Stimulated activated naive CD8-positive, alpha-beta T cell treated with anti-CD3 and anti-CD28 coated beads, Interleukin-15, Interleukin-2, amounts not matched to agents 100 ng/mL and 50 ng/mL, for 24 hours (primary cell): ENCODE results near the gene CACNB2.

Experiments used
- H3K27ac Mint-ChIP-seq: one replicate; pipeline ENCODE4 v1.8.0; 2021; ENCODE audit warnings: mild to moderate bottlenecking, mixed read lengths
- H3K27me3 Mint-ChIP-seq: one replicate; pipeline ENCODE4 v1.8.0; 2021; ENCODE audit warnings: mixed read lengths
- H3K36me3 Mint-ChIP-seq: one replicate; pipeline ENCODE4 v1.8.0; 2021; ENCODE audit warnings: low read depth, mixed read lengths
- H3K4me1 Mint-ChIP-seq: one replicate; pipeline ENCODE4 v1.8.0; 2021; ENCODE audit warnings: low read depth, mixed read lengths
- H3K4me3 Mint-ChIP-seq: one replicate; pipeline ENCODE4 v1.8.0; 2021; ENCODE audit warnings: mild to moderate bottlenecking, mixed read lengths
- H3K9me3 Mint-ChIP-seq: one replicate; pipeline ENCODE4 v1.8.0; 2021; ENCODE audit warnings: mixed read lengths

CACNB2 gene

DNA sequence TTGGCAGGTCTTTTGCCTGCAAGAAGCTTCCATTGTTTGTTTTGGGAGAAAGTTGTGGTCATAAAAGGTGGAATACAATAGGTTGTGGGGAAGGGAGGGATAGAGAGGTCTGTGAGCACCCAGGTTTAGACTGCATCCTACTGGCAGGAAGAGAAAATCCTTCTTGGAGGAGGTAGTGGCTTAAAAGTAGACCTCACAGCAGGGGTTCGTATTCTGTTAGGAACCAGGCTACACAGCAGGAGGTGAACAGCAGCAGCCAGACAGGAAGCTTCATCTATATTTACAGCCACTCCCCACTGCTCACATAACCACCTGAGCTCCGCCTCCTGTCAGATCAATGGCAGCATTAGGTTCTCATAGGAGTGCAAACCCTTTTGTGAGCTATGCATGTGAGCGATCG, 265.9 kb downstream of the CACNB2 start:
- H3K4me1 Mint-ChIP-seq: no peaks in the 10 kb centered on the region
- H3K9me3 Mint-ChIP-seq: no peaks in the 10 kb centered on the region
- no peaks in the 10 kb centered on the region for H3K36me3 Mint-ChIP-seq
- H3K27me3 Mint-ChIP-seq: peaks cover 5% of the 10 kb centered on the region
- H3K27ac Mint-ChIP-seq: no peak overlapping the region
- H3K4me3 Mint-ChIP-seq: no peak overlapping the region

DNA sequence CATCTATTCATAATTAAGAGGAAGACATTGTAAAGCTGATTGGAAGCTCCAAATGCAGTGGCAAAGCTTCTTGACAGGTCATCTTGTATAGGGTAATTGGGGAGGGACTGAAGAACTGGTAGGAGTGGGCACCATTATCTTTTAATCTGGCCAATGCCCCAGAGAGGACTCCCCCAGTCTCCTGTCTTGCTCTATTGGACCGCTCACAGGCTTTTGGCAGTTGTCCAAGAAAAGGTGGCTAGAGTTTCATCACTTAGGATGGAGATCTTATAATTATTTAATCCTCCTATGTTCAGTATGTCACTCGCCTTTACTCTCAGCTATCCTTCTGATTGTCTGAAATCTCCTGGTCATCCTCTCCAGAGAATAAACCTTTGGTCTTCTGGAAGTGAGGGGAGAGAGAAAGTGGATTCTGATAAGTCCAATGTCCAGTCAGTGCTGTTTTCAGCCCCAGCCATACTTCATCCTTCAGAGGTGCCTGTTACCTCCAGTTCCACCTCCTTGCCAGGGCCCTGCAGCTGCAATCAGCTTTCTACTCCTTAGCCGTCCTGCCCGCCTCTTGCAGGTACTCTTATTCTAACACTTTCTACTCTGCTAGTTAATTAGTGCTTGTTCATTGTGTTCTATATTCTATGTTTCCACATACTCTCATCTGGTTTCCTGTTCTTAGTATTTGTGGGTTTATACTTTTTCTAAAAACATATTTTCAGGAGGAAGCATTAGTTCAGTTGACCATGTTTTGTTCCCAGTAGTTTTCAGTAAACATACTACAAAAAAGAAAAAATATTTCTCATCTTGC, 269.6 kb downstream of the CACNB2 start:
- no peak overlapping the region for H3K27ac Mint-ChIP-seq
- no peaks in the 10 kb centered on the region for H3K4me1 Mint-ChIP-seq
- H3K36me3 Mint-ChIP-seq: no peaks in the 10 kb centered on the region
- H3K27me3 Mint-ChIP-seq: no peaks in the 10 kb centered on the region
- H3K9me3 Mint-ChIP-seq: no peaks in the 10 kb centered on the region
- H3K4me3 Mint-ChIP-seq: no peak overlapping the region

DNA sequence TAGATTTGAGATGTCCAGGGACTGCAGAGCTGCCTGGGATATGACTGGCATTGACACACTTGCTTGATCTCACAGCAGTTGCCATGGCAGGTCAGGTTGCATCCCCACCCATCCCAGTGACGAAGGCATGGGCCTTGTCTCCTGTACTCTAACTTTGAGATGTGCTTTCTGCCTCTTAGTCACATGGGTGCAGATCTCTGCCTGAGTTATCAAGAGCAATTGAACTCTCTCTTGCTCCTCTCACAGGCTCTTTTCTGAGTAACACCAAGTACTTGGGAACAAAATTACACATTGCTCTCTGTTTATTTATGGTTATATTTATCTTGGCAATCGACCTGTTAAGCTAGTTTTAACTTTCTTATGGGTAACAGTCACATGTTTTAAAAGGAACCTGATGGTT, 273.8 kb downstream of the CACNB2 start:
- Mint-ChIP-seq H3K4me1 (no peaks in the 10 kb centered on the region), H3K27ac (no peak overlapping the region), H3K36me3 (no peaks in the 10 kb centered on the region), H3K27me3 (peaks cover 4% of the 10 kb centered on the region), H3K4me3 (no peak overlapping the region), H3K9me3 (peaks cover 6% of the 10 kb centered on the region)

DNA sequence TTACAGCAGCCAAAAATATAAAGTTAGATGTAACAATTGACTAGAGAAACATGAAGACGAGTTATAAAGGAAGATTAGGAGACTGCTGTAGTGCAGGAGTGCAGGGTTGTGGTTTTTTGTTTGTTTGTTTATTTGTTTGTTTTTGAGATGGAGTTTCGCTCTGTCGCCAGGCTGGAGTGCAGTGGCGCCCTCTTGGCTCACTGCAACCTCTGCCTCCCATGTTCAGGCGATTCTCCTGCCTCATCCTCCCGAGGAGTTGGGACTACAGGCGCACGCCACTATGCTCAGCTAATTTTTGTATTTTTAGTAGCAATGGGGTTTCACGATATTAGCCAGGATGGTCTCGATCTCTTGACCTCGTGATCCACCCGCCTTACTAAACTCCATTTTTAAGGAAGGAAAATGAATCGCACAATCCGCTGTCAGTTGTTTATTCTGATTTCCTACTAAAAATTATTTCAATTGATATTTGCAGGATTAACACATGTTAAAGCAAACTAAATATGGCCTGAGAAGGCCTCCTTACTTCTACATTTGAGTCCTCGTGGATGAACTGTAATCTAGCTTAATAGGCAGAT, 277.8 kb downstream of the CACNB2 start:
- Mint-ChIP-seq H3K4me3 (no peak overlapping the region), H3K27ac (no peak overlapping the region), H3K36me3 (no peaks in the 10 kb centered on the region), H3K27me3 (peaks cover 4% of the 10 kb centered on the region), H3K4me1 (no peaks in the 10 kb centered on the region), H3K9me3 (peaks cover 6% of the 10 kb centered on the region)

DNA sequence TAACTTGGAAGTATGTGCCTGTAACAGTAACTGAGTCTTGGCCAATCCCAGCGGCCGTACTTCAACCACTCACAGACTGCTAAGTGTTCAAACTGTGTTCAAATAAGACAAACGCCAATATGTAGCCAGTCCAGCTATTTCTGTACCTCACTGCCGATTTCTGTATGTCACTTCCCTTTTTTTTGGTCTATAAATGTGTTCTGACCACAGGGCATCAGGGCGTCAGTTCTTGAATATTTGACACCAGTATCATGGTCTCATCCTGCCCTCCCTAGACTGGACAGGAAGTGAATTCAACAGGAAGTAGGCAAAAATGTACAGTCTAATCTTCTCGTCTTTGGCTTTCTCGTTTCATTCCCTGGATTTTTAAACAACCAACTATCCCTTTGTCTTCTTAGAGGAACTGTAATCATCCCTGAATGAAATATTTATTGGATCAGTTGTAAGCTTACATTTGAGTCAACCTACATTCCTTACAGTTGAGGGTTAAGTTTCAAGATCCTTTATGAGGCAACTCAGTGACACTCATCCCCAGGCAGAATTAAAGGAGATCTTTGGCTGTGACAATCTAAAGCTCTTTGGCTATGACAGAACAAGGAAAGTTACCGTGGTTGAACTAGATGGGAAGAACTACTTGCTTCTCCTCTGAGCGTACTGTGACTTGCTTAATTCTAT, 278.5 kb downstream of the CACNB2 start:
- Mint-ChIP-seq H3K27ac (no peak overlapping the region), H3K4me1 (no peaks in the 10 kb centered on the region)

DNA sequence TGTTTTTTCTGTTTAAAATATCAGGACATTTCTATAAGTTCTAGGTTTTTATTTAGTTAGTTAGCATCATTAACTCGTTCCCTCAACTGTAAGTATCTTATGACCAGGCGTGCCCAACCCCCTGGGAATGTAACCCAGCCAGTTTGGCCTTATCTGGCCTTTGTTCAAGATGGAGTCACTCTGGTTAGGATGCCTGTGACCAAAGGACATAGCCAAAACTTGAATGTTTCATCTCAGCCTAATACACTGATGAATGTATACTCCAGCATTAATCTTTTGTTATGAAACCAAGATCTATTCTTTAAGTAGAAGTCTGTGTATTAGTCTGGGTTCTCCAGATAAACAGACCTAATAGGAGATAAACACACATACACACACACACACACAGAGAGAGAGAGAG, 279.7 kb downstream of the CACNB2 start:
- Mint-ChIP-seq H3K27me3 (peaks cover 4% of the 10 kb centered on the region), H3K9me3 (peaks cover 6% of the 10 kb centered on the region), H3K4me3 (no peak overlapping the region), H3K27ac (no peak overlapping the region), H3K4me1 (no peaks in the 10 kb centered on the region), H3K36me3 (no peaks in the 10 kb centered on the region)

More for the DNA sequence above, 278.5 kb downstream of the CACNB2 start:
- Mint-ChIP-seq H3K36me3 (no peaks in the 10 kb centered on the region), H3K27me3 (peaks cover 4% of the 10 kb centered on the region), H3K9me3 (peaks cover 6% of the 10 kb centered on the region), H3K4me3 (no peak overlapping the region)

DNA sequence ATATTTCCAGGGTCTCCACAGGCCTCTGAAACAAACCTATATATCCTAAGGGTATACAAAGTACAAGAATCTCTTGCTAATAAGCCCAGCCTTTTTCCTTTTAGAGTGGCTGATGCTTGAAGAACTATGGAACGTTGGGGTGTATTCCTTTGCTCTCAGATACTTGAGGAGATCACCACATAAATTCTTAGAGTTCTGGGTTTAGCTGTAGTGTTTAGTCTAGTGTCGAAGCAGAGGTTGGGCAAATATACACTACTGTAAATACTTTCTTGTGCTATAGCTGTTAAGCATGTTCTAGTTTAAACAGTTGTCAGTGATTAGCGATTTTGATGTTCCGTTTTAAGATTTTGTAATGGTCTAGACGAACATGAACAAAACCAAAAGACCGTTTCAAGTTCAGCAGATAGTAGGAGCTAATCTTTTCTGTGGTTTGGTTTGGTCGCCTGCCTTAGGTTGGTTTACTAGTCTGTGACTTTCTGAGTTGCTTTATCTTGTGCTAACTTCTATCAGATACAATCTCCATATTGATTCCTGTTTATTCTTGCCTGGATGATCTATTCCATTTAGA, 281.6 kb downstream of the CACNB2 start:
- Mint-ChIP-seq H3K9me3 (peaks cover 3% of the 10 kb centered on the region), H3K36me3 (no peaks in the 10 kb centered on the region), H3K27ac (no peak overlapping the region), H3K4me3 (no peak overlapping the region), H3K27me3 (peaks cover 4% of the 10 kb centered on the region), H3K4me1 (no peaks in the 10 kb centered on the region)

DNA sequence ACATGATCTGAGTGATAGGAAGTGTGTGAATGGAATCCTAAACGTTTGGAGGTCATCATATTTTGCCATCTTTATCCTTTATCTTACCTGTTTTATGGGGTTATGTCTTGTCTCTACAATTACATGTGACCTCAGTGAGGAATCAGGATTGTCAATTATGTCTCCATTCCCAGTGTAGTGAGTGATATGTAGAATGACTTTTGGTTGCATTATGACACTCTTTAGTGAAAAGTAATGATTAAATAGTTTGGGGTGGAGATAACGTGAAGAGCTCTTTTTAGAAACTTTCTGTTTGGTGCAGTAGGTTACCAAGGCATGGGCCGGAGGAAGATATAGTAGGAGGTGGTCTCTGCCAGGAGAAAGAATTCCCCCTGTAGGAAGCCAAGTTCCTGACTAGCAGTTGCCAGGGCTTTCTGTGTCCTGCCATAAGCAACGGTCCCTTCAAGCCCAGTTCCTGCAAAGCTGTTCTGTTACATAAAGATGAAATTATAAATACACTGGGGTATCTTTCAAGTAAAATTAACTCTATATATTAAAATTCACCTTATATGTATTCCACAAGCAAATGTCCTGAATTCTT, 282.9 kb downstream of the CACNB2 start:
- H3K36me3 Mint-ChIP-seq: no peaks in the 10 kb centered on the region
- H3K27me3 Mint-ChIP-seq: peaks cover 4% of the 10 kb centered on the region
- H3K27ac Mint-ChIP-seq: no peak overlapping the region
- H3K4me3 Mint-ChIP-seq: no peak overlapping the region
- no peaks in the 10 kb centered on the region for H3K4me1 Mint-ChIP-seq
- H3K9me3 Mint-ChIP-seq: peaks cover 3% of the 10 kb centered on the region

DNA sequence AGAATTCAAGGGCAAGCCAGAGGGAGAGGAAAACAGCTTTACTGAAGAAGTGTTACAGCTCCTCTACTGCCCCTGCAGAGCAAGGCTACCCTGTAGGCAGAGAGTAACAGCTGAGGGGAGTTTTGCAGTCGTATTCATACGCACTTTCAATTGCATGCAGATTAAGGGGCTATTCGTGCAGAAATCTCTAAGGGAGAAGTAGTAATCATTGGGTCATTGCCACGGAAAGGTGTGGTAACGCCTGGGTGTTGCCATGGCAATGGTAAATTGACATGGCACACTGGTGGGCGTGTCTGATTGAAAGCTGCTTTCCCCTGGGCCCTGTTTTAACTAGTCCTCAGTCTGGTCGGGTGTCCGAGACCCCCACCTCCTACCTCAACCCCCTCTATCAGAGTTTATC, 284.0 kb downstream of the CACNB2 start:
- Mint-ChIP-seq H3K9me3 (no peaks in the 10 kb centered on the region), H3K4me3 (no peak overlapping the region), H3K27me3 (no peaks in the 10 kb centered on the region), H3K36me3 (no peaks in the 10 kb centered on the region), H3K27ac (no peak overlapping the region), H3K4me1 (no peaks in the 10 kb centered on the region)

DNA sequence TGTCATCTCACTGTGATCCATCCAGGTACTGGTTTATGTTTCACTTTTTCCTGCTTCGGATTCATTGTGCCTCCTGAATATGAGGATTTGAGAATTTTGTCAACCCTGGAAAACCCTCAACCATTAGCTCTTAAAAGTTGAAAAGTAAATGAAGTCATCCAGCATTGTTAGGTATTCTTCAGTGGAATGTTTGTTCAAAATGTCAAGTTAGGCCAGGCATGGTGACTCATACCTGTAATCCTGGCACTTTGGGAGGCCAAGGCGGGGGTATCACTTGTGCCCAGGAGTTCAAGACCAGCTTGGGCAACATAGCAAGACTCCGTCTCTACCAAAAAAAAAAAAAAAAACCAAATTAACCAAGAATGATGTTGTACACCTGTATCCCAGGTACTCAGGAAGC, 289.1 kb downstream of the CACNB2 start:
- H3K27me3 Mint-ChIP-seq: no peaks in the 10 kb centered on the region
- no peak overlapping the region for H3K4me3 Mint-ChIP-seq
- no peaks in the 10 kb centered on the region for H3K9me3 Mint-ChIP-seq
- no peaks in the 10 kb centered on the region for H3K4me1 Mint-ChIP-seq
- H3K27ac Mint-ChIP-seq: no peak overlapping the region
- H3K36me3 Mint-ChIP-seq: no peaks in the 10 kb centered on the region

DNA sequence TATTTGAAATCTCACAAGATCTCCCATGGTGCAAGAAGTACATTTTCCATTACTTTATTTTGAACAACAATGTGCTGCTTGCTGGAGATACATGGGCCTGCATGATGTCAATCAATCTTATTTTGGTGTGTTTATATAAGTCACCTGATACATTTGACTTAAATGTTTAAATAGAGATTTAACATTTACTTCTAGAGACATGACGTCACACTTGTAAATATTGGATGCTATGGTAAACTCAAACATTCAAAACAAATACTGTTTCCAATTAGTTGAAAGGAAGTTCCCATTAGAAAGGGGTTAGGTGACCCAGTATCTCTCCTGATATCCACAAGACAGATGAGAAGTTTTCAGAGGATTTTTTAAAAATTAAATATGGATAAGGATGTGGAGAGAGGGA, 296.7 kb downstream of the CACNB2 start:
- no peaks in the 10 kb centered on the region for H3K27me3 Mint-ChIP-seq
- H3K9me3 Mint-ChIP-seq: no peaks in the 10 kb centered on the region
- H3K4me3 Mint-ChIP-seq: no peak overlapping the region
- H3K36me3 Mint-ChIP-seq: no peaks in the 10 kb centered on the region
- H3K27ac Mint-ChIP-seq: no peak overlapping the region
- no peaks in the 10 kb centered on the region for H3K4me1 Mint-ChIP-seq

DNA sequence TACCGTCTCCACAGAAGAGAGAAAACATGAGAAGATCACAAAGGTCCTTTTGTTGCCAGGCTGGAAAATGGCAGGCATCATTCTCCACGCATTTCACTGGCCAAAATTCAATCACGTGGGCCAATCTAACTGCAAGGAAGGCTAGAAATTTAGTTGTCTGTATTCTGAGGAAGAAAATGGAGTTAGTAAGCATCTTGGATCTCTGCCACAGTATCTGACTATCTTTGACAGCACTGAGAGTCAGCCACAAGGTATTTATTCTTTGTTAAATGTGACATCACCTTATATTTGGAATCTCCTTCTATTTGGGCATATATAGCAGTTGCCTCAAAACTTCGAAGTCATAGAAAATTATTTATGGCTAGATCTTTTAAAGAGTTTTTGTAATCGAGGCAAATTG, 297.3 kb downstream of the CACNB2 start:
- H3K27me3 Mint-ChIP-seq: no peaks in the 10 kb centered on the region
- no peaks in the 10 kb centered on the region for H3K4me1 Mint-ChIP-seq
- H3K36me3 Mint-ChIP-seq: no peaks in the 10 kb centered on the region
- H3K9me3 Mint-ChIP-seq: no peaks in the 10 kb centered on the region
- H3K4me3 Mint-ChIP-seq: no peak overlapping the region
- no peak overlapping the region for H3K27ac Mint-ChIP-seq

DNA sequence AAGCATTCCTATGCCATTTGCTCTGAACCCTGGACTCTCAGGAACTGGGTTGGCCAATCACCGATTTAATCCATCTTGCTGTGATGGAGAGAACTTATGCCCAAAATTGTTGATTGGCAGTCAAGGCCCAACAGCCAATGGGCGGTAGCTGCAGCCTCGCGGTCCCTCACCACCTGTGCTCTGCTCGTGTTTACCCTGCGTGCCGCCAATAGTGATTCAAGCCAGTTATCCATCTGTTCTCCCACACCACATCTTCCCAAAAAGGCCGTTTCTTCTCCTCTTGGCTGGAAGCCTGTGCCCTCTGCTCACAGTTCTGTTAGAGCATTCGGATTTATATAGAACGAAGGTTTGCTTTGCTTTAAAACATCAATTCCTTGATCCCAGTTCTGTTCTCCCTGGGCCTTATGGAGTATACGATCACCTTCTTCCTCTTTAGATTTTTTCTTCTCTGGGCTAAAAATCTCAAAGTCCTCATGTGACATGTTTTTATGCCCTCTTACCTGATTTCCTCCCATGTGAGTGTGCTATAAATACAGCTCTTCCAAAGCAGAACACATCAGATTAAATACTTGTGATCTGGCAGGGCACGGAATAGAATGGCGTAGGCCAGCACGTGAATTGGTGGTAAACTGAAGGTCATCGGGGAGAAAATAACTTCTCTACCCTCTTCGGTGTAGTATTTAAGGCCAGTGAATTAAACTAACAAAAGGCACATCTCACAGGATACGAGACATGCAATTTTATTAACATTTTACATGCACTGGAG, 298.3 kb downstream of the CACNB2 start:
- Mint-ChIP-seq H3K9me3 (no peaks in the 10 kb centered on the region), H3K4me3 (no peak overlapping the region), H3K36me3 (no peaks in the 10 kb centered on the region), H3K27ac (no peak overlapping the region), H3K4me1 (no peaks in the 10 kb centered on the region), H3K27me3 (no peaks in the 10 kb centered on the region)

DNA sequence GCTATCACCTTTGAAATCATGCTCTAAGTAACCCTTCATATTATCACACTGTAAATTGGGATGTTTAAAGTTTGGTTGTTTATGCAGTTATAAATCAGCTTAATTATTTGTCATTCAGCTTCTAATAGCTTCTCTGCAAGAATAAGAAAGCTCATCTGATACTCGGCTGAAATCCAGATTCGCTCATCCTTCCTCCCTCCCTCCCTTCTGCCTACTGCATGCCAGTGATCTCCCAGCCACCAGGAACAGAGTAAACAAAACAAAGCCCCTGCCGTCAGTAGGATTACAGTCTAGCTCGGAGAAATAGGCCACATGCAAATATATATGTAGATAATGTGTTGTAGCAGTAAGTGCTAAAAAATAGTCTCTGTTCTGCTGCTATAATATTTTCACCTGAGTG, 299.4 kb downstream of the CACNB2 start:
- Mint-ChIP-seq H3K4me3 (no peak overlapping the region), H3K27me3 (no peaks in the 10 kb centered on the region), H3K36me3 (no peaks in the 10 kb centered on the region), H3K4me1 (no peaks in the 10 kb centered on the region), H3K9me3 (no peaks in the 10 kb centered on the region), H3K27ac (no peak overlapping the region)
